NCI-H128 (cell line): ENCODE data around the gene ITPR3.
"Not testable (repeated sequence)": the region's sequence is repeated elsewhere in the genome, so short reads cannot be mapped to it uniquely, and the experiment has no call there.

Experiments
- DNase-seq: peaks from one replicate; lab custom pipeline; 2025; ENCODE audit not compliant: unreplicated experiment; lab: John Stamatoyannopoulos, UW

ITPR3 gene

GRCh38 chr6:33590531-33591198, 30.5 kb upstream of the ITPR3 start:
- DNase-seq: no peak

GRCh38 chr6:33591424-33592032, 29.6 kb upstream of the ITPR3 start:
- DNase-seq: no peak

- DNase-seq: no peak
Measured at GRCh38 chr6:33592280-33592594, 28.9 kb upstream of the ITPR3 start.

- DNase-seq: no peak
Measured at GRCh38 chr6:33592595-33593413, 28.3 kb upstream of the ITPR3 start.

- no peak for DNase-seq
Measured at GRCh38 chr6:33593414-33593727, 27.8 kb upstream of the ITPR3 start.

DNA sequence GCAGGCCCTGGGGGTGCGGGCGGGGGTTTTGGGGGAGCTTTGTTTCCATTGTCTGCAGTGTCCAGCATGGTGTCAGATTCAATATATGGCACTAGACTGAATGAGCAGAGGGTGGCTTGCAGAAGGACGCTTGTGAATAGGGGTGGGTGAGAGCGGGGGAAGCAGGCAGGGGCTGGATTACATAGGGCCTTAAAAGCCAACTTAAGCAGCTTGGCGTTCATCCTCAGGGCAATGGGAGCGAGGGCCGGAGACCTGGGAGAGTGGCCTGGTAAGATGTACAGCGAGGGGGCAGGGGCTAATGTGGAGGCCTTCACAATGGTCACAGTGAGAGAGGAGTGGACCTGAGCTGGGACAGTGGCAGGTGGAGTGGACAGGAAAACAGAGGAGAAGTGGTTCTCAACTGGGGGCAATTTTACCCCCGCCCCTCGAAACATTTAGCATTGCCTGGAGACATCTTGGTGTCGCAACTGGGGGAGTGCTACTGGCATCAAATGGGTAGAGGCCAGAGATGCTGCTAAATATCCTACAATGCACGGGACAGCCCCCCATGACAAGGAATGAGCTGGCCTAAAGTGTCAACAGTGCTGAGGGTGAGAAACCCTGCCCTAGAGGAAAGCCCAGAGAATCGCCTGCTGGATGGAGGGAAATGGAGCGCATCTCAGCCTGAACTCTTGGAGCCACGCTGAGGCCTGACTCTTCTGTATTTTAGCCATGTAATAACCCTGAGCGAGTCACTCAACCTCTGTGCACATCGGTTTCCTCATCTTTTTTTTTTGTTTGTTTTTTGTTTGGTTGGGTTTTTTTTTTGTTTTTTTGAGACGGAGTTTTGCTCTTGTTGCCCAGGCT, 25.9 kb upstream of the ITPR3 start:
- DNase-seq: no peak

DNA sequence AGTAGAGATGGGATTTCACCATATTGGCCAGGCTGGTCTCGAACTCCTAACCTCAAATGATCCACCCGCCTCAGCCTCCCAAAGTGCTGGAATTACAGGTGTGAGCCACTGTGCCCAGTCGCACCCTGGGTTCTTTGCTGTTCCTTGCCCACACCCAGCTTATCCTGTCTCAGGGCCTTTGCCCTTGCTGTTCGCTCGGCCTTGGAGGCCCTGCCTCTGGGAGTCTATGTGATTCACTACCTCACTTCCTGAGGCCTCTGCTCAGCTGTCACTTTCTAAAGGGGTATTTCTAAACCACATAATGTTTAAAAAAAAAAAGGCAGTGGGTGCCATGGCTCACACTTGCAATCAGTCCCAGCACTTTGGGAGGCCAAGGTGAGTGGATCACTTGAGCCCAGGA, 24.2 kb upstream of the ITPR3 start:
- DNase-seq: not testable (repeated sequence)

DNA sequence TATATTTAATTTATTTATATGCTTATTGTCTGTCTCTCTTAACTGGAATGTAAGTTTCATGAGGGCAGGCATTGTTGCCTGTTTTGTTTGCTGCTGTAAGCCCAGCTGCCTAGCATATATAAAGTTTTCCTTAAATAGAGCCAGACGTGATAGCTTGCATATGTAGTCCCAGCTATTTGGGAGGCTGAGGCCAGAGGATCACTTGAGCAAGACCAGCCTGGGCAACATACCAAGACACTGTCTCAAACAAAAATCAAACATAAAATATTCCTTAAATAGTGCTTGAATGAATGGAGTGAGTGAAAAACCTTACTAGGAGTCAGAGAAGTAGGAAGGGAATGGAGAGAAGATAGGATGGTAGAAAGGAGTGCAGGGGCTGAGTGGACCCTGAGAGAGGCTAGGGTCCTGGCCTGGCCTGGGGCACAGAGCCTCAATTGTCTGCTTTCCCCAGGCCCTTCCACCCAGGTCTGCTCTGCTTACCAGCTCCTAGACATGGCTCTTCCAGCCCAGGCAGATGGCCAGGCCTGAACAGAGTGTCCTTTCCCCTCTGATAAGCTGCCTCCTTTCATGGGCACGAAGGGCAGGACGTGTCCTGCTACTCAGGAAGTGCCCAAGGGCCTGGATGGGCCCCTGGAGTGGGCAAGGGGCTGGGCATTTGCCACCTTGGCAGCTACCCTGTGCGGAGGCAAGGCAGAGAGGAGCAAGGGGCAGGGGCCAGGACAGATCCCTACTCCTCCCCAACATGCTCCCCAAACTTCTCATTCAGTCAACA, 23.4 kb upstream of the ITPR3 start:
- no peak for DNase-seq

- DNase-seq: no peak
Measured at GRCh38 chr6:33599413-33599938, 21.6 kb upstream of the ITPR3 start.

- no peak for DNase-seq
Measured at GRCh38 chr6:33600761-33601160, 20.4 kb upstream of the ITPR3 start.

- no peak for DNase-seq
Measured at GRCh38 chr6:33602180-33602579, 18.9 kb upstream of the ITPR3 start.

DNA sequence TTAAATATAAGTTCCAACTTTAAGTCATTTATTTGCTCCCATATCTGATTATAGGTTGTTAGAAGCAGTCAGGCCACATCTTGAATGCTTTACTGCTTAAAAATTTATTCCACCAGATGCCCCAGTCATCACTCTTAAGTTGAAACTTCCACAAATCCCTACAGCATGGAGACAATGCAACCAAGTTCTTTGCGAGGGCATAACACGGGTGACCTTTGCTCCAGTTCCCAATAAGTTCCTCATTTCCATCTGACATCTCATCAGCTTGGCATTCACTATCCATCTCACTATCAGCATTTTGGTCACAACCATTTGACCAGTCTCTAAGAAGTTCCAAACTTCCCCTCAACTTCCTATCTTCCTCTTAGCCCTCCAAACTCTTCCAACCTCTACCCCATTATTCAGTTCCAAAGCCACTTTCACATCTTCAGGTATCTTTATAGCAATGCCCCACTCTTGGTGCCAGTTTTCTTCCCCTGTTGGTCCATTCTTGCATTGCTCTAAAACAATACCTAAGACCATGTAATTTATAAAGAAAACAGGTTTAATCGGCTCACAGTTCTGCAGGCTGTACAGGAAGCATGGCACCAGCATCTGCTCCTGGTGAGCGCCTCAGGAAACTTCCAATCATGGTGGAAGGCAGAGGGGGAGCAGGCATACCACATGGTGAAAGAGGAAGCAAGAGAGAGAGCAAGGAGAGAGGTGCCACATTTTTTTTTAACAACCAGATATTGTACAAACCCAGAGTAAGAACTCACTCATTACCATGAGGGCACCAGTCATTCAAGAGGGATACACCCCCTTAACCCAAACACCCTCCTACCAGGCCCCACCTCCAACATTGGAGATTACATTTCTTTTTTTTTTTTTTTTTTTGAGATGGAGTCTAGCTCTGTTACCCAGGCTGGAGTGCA, 15.9 kb upstream of the ITPR3 start:
- no peak for DNase-seq

DNA sequence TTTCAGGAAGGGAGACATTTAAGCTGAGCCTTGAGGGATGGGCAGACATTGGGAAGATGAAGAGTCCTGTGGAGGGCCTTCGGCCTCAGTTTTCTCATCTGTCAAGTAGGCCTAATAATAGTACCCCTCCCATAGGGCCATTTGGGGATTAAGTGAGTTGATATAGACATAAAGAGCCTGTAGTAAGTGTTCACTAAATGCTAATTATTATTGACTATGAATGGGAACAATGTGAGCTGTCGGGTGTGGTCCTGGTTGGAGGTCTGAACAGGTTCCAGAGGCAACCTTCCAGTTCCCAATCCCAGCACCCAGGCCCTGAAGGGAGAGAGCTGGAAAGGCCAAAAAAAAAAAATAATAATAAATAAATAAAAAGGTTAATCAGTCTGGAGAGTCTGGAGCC, 14.5 kb upstream of the ITPR3 start:
- no peak for DNase-seq

- no peak for DNase-seq
Measured at GRCh38 chr6:33607126-33607783, 13.9 kb upstream of the ITPR3 start.

DNA sequence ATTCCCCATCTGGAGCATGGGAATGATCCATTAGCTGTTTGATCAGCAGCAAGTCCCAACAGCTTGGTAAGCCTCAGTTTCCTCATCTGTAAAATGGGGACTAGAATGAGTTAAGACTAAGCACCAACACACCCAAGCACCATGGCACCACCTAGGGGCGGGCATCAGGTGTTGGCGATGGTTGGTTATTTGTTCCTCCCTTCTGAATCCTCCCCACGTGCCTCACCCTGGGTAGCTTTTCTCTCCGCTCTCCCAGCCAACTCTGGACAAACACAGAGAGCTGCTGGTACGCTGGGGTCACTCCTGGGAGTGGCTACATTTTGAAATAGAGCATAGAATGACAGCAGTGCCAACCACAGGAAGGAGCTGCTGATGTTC, 13.3 kb upstream of the ITPR3 start:
- no peak for DNase-seq

DNA sequence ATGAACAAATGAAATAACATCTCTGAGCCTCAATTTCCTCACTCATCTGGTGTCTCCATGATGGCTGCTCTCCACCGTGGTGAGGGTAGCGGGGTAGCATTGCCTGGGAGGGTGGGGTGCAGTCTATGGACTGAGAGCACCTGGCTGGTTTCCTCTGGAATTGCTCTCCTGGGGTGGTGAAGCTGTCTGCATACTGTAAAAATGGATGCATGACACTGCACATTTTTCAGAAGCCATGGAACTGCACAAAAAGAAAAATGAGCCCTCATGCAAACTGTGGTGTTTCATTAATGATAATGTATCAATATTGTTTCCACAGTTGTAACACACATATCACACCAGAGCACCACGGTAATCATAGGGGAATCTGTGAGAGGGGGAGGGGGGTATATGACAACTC, 12.1 kb upstream of the ITPR3 start:
- DNase-seq: no peak

GRCh38 chr6:33609528-33609927, 11.6 kb upstream of the ITPR3 start:
- DNase-seq: no peak

DNA sequence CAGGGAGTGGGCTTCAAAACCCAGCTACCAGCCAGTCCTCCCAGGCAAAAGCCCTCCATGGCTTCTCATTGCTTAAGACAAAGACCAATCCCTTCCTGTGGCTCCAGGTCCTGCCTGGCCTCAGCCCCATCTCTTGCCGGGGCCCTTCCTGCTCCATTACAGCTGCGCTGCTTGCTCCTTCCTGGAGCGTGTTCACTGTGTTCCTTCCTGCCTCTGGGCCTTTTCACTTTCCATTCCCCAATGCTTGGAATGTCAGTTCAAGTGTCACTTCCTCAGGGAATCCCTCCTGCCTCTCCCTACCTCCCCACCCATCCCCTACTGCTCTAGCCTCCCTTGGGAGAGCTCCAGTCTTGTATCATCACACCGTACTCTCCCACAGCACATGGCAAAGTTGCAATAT, 11.1 kb upstream of the ITPR3 start:
- DNase-seq: no peak
